PC-9 (cell line): ENCODE measurements around the gene INMT.

ENCODE experiments used
- CTCF ChIP-seq: fragments of 200-600 bp; sonication (generic); conservative IDR thresholded peaks from 2 replicates; pipeline ENCODE4 v1.6.1; 2017; ENCODE audit warnings: mixed run types, antibody characterized with exemption, mild to moderate bottlenecking, moderate library complexity
- EZH2 ChIP-seq: fragments of 200-600 bp; sonication (generic); IDR thresholded peaks from 2 replicates; pipeline ENCODE4 v1.8.0; 2017; ENCODE audit warnings: antibody characterized with exemption, low read depth

DNA sequence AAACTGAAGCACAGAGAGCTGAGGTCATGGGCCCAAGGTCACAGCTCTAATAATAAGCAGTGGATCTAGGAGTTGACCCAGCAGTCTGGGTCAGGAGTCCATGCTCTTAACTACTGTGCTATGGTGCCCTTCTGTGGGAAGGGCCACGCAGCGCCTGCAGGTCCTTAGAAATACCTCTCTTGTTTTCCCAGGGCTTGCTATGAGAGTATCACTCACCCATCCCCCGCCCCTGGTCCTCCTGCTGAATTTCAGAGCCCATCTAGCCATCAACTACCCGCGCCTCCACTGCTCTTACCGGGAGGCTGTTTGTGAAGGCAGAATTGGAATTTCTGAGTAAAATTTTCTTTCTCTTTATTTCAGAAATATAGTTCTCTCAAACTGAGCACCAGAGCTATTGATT is 42.4 kb upstream of the INMT start:
- TF ChIP-seq EZH2 (no peak), CTCF (no peak)
